Fibroblast of the aortic adventitia (primary cell): ENCODE data around the gene TAAR9. TPM values are rescaled to one million over a fixed set of nuclear protein-coding genes. Genes with fewer than 3 reads are reported as not detected.
A peak's percentile ranks its signal among the peaks of the same experiment; 100 is the strongest.

ENCODE experiments used
- DNase-seq: peaks from one replicate; pipeline ENCODE4 v3.0.0-alpha.2; 2010; ENCODE audit warnings: low read depth
- H3K4me3 ChIP-seq: 2 replicates; pipeline ENCODE4 v1.5.1; 2011; ENCODE audit warnings: low read depth, mild to moderate bottlenecking, control low read depth, low read length, moderate library complexity
- CTCF ChIP-seq: IDR thresholded peaks from 2 replicates; pipeline ENCODE4 v1.5.1; 2011; ENCODE audit warnings: mild to moderate bottlenecking, low read length, control low read depth, inconsistent platforms; ENCODE audit not compliant: insufficient read depth
- total RNA-seq: library from RNA; depleted of rRNA; stranded (reverse); fragments of >200 nt; gene quantifications from 2 replicates; pipeline ENCODE4 v1.2.3, GENCODE V29; 2012; ENCODE audit warnings: low replicate concordance

TAAR9 gene
- total RNA-seq: 0.09 TPM in 1 of 2 replicates, not detected in the other

- TF ChIP-seq CTCF: no peak
- DNase-seq: no peak
- no peak within 1 kb of the TSS for H3K4me3 ChIP-seq
Measured at GRCh38 chr6:132537977-132538376, at the start of gene TAAR9. Gene TAAR9, plus strand, starts transcription at chr6:132538277. Its CDS starts 13 bp downstream, at chr6:132538290.

- no peak overlapping the region for H3K4me3 ChIP-seq
- TF ChIP-seq CTCF: no peak
- no peak for DNase-seq
Measured at GRCh38 chr6:132489376-132489775, 48.7 kb upstream of the TAAR9 start.

GRCh38 chr6:132490024-132490423, 48.1 kb upstream of the TAAR9 start:
- no peak overlapping the region for H3K4me3 ChIP-seq
- peak; percentile 29 for DNase-seq

GRCh38 chr6:132490478-132491204, 47.4 kb upstream of the TAAR9 start:
- H3K4me3 ChIP-seq: peak overlapping the region; percentile 19
- no peak for TF ChIP-seq CTCF
- peak; percentile 36 for DNase-seq

More at GRCh38 chr6:132490024-132490423, 48.1 kb upstream of the TAAR9 start:
- TF ChIP-seq CTCF: no peak

- DNase-seq: peak; percentile 60
- H3K4me3 ChIP-seq: no peak overlapping the region
- no peak for TF ChIP-seq CTCF
Measured at GRCh38 chr6:132491303-132491702, 46.8 kb upstream of the TAAR9 start.

- no peak for DNase-seq
- TF ChIP-seq CTCF: no peak
- no peak overlapping the region for H3K4me3 ChIP-seq
Measured at GRCh38 chr6:132491881-132492280, 46.2 kb upstream of the TAAR9 start.
